ENCODE results near the gene ITGB5.
"Not testable (repeated sequence)": the region's sequence is repeated elsewhere in the genome, so short reads cannot be mapped to it uniquely, and the experiment has no call there.

Gene ITGB5

DNA sequence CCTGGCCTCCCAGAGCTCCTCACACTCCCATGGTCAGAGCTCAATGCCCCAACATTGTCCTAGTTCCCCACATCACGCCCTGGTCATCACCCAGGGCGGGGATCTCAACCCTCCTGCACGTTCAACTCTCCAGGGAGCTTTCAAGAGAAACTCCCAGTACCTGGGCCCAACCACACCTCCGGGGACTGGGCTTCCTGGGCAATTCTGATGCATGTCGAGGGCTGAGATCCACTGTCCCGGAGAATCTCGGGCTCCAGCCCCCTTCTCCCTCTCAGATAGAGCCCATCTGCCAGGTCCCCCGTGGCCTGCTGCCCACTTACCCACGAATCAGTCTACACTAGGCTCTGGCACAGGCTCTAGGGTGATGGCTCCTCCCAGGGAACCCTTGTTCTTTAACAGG, 117.7 kb downstream of the ITGB5 start:
- DNase-seq = no peak

GRCh38 chr3:124768812-124769211, 118.4 kb downstream of the ITGB5 start:
- peak; percentile 2 to 20 for DNase-seq

DNA sequence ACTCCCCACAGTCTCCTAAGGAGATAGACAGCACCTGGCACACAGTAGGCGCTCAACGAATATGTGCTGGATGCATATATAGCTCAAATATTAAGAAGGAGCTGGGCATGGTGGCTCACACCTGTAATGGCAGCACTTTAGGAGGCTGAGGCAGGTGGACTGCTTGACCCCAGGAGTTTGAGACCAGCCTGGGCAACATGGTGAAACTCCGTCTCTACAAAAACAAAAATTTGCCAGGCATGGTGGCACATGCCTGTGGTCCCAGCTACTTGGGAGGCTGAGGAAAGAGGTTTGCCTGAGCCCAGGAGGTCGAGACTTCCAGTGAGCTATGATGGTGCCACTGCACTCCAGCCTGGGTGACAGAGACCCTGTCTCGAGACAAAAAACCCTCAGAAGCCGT, 119.5 kb downstream of the ITGB5 start:
- DNase-seq = no peak

GRCh38 chr3:124767264-124767663, 119.9 kb downstream of the ITGB5 start:
- no peak for DNase-seq

DNA sequence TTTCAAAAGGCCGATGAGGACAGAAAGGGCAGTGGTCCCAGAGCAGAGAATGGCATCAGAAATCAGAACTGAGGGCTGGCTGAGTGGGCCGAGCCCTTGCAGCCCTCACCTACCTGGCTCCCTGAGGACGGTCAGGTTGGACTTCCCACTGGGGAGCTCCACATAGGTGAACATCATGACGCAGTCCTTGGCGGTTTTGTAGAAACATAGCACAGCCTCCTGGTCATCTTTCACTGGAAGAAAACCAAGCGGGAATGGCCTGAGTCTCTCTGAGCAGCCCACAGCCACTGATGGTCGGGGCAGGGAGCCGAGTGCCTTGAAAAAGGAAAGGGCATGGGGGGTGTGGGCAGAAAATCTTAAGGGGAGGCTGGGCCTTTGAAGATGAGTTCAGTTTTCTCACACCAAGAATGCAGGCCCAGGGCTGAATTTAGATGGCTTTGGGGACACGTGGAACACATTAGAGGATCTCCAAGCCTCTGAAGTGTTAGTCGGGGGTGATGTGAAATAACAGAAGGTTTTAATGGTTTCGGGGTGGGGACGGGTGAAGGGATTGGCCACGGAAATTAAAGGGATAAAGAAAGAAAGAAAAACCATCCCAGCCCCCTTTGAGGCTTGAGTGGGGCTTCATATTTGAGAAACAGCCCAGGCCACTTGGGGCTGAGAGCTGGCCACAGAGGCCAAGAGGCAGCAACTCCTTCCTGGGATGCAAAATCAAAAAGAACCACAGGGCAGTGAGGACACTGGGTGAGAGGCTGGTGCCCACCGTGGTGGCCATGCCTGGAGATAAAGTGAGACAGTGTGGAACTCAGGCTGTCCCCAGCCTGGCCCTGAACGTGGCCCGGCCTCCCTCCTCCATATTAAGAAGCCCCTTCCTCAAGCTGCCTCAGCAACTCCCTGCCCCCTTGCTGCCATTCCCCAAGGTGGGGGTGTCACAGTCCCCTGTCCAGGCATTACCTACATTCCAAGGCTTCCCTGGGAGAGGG, 120.8 kb downstream of the ITGB5 start:
- no peak for DNase-seq

DNA sequence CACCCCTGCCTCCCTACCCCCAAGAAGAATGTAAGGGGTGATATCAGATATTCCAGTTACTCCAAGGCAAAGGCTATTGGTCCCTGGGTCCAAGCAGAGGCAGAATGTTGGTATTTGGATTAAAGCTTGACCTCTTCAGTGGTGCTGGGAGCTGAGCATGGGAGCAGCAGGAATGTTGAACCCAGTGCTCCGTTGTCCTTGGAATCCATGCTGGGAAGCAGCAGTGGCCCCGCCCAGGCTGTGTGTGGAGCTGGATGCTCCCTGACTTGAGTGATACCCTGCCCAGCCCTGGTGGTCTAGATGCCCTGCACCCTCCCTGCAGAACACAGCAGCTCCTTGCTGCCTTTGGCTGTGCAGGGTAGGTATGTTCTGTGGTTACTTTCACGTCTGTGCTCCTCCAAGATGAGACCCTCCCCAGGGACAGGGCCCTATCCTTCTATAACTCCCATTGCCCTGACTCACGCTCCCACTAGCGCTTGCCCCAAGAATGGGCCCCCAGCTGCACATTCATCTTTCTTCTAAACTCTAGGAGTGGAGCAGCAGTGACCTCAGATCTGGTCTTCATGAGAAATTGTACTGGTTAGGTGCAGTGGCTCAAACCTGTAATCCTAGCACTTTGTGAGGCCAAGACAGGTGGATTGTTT, 121.8 kb downstream of the ITGB5 start:
- no peak for DNase-seq

GRCh38 chr3:124764746-124765145, 122.4 kb downstream of the ITGB5 start:
- no peak for DNase-seq

DNA sequence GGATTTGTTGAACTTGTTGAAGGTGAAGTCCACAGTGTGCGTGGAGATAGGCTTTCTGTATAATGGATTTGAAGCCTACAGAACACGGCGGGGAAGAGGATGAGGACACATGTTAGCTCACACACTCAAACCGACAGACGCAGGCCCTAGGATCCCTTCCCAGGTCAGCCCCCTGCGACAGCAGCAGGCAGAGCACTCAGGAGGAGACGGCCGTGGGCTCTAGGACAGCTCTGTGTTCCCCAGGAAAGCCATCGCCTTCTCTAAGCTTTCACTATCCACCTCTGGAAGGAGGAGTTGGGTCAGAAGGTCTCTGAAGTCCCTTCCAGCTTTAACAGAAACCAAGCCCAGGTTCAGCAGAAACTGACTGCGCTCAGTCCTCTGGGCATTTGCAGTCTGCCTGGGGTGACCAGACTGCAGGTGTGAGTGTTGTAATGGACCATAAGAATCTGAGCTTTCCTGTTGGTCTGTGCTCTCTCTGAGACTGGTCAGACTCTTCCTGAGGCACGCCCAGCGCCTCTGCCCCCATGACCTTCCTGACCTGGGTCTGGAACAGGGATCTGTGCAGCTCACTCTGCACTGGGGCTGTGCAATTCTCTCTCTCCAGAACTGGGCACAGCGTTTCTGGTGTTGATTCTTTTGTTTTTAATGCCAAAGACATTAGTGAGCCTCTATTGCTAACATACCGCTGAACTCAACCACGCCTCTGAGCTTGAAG, 123.4 kb downstream of the ITGB5 start:
- no peak for DNase-seq

GRCh38 chr3:124763206-124763605, 124.0 kb downstream of the ITGB5 start:
- no peak for DNase-seq

DNA sequence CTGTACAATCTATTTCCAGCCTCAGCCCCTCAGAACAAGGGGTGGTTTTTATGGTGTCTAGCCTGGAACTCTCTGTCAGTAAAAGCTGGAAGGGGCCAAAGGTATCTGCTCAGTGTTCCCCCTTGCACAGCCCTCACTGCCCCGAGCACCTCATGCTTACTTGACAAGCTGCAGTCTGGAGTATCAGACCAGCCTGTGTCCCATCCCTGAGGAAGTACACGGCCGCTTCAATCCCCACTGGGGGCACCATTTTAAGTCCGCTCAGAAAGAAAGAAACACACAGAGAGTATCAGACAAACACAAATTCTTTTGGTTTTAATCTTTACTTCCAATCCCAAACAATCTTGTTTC, 124.5 kb downstream of the ITGB5 start:
- no peak for DNase-seq

DNA sequence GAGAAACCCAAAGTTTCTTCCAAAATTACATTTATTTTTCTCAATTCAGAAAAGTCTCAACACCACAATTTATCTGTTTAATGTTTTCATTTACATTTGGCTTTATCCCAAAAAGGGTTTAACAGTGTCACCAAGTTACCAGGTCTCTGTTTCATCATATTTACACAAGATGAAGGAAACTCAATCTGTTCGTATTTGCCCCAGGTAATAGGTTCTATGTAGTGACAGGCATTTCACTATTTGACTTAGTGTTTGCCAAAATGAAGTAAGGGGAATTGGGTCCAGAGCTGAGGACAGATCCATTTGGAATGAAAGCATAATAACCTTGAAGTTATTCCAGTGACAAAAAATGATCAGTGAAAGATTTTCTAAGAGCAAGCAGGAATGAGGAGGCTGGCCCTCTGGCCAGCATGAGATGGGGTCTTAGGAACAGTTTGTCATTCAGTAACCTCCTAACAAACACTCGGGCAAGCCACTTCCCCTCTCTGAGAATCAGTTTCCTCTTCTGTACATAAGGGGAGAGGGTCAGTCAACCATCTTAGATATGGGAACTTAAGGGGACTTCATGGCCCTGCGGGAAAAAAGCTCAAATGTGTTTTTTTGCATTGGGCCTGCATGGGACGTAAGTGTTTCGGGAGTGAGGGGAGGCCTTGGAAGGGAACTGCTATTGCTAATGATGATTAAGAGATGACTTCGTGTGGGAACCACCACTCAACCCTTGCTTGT, 125.1 kb downstream of the ITGB5 start:
- DNase-seq = no peak

- DNase-seq = peak; percentile 39 to 55
These were observed 125.8 kb downstream of the ITGB5 start for GRCh38 chr3:124761250-124761796.

DNA sequence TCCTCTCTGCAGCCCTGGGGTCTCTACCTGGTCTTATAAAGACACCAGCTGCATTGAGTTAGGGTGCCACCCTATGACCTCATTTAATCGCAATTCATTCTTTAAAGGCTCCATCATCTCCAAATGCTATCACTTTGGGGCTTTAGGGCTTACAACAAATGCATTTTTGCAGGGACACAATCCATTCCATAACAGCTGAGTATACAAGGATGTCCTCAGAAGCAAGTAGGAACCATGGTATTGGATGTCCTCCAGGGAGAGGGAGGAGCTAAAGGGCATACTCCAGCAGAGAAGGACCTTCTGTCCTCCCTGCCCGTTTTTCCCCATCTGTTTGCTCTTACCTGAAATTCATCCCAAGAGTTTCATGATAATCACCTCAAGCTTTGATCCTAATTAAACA, 126.6 kb downstream of the ITGB5 start:
- DNase-seq = no peak

- no peak for DNase-seq
These were observed 127.3 kb downstream of the ITGB5 start for GRCh38 chr3:124759666-124760401.

- DNase-seq = no peak
These were observed 128.1 kb downstream of the ITGB5 start for GRCh38 chr3:124758851-124759635.

DNA sequence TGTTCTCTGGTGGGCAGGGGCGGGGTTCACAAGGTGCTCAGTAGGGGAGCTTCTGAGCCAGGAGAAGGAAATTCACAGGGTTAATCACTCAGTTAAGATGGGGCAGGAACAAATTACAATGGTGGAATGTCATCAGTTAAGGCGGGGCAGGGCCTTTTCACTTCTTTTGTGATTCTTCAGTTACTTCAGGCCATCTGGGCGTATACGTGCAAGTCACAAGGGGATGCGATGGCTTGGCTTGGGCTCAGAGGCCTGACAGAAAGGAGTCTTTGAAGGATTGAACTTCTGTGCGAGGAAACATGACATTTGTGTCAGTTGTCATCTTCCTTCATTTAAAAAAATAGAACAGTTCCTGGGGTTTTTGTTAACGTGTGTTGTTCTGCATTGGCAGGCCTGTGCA, 129.2 kb downstream of the ITGB5 start:
- not testable (repeated sequence) for DNase-seq

GRCh38 chr3:124752051-124752450, 135.1 kb downstream of the ITGB5 start:
- DNase-seq = no peak

GRCh38 chr3:124751501-124751900, 135.7 kb downstream of the ITGB5 start:
- no peak for DNase-seq

GRCh38 chr3:124749877-124750276, 137.3 kb downstream of the ITGB5 start:
- not testable (repeated sequence) for DNase-seq

- no peak for DNase-seq
These were observed 138.5 kb downstream of the ITGB5 start for GRCh38 chr3:124748560-124749198.
